HepG2 (cell line): ENCODE results near the gene C10orf143. TPM values are rescaled to one million over a fixed set of nuclear protein-coding genes. Genes with fewer than 3 reads are reported as not detected.

Experiments used
- AGO2 ChIP-seq: fragments of 200-400 bp; formaldehyde crosslinking; optimal IDR thresholded peaks from 2 replicates; pipeline ENCODE3; 2017; ENCODE audit warnings: mild to moderate bottlenecking, low read depth, low read length, moderate library complexity
- GABPA ChIP-seq, 2 experiments: IDR thresholded peaks; 2 replicates each; pipeline ENCODE4 v1.6.1; 2011 to 2016; ENCODE audit warnings: low read depth in 2 of 2, low read length in 1 of 2, missing biosample characterization in 1 of 2, missing genetic modification characterization in 1 of 2
- HNRNPH1 ChIP-seq: fragments of 200-400 bp; formaldehyde crosslinking; optimal IDR thresholded peaks from 2 replicates; pipeline ENCODE3; 2017; ENCODE audit warnings: mild to moderate bottlenecking, low read depth, low read length
- HOXA7 ChIP-seq: sonication (generic); formaldehyde crosslinking; IDR thresholded peaks from 2 replicates; pipeline ENCODE4 v1.8.1; 2022; ENCODE audit warnings: mild to moderate bottlenecking, missing genetic modification reagents, moderate library complexity
- HOXD1 ChIP-seq: sonication (generic); formaldehyde crosslinking; IDR thresholded peaks from 2 replicates; pipeline ENCODE4 v1.5.0; 2020; ENCODE audit warnings: missing genetic modification reagents
- JARID2 ChIP-seq: sonication (generic); formaldehyde crosslinking; IDR thresholded peaks from 2 replicates; pipeline ENCODE4 v1.8.1; 2023; ENCODE audit warnings: missing genetic modification reagents, inconsistent platforms; ENCODE audit not compliant: insufficient replicate concordance
- KLF11 ChIP-seq: IDR thresholded peaks from 2 replicates; pipeline ENCODE4 v1.6.1; 2016; ENCODE audit warnings: missing compliant biosample characterization
- KMT2B ChIP-seq: IDR thresholded peaks from 2 replicates; pipeline ENCODE4 v1.6.1; 2016; ENCODE audit warnings: missing genetic modification reagents, missing compliant biosample characterization
- NFIC ChIP-seq: IDR thresholded peaks from 2 replicates; pipeline ENCODE4 v1.6.1; 2012; ENCODE audit warnings: mild to moderate bottlenecking, low read length, inconsistent platforms
- PRMT3 ChIP-seq: sonication (generic); formaldehyde crosslinking; IDR thresholded peaks from 2 replicates; pipeline ENCODE4 v1.8.1; 2022; ENCODE audit warnings: low read depth, mild to moderate bottlenecking, moderate library complexity, missing genetic modification reagents, borderline replicate concordance
- RNF2 ChIP-seq: fragments of 450-650 bp; conservative IDR thresholded peaks from 2 replicates; pipeline ENCODE4 v1.6.1; 2016; ENCODE audit warnings: low read depth
- RORA ChIP-seq: sonication (generic); formaldehyde crosslinking; IDR thresholded peaks from 2 replicates; pipeline ENCODE4 v1.5.0; 2020; ENCODE audit warnings: mild to moderate bottlenecking, missing genetic modification reagents, moderate library complexity
- ZFP36L1 ChIP-seq: sonication (generic); formaldehyde crosslinking; IDR thresholded peaks from 2 replicates; pipeline ENCODE4 v1.8.0; 2022; ENCODE audit warnings: mild to moderate bottlenecking, missing genetic modification reagents, moderate library complexity
- ZNF33B ChIP-seq: sonication (generic); formaldehyde crosslinking; IDR thresholded peaks from 2 replicates; pipeline ENCODE4 v1.5.1; 2020; ENCODE audit warnings: mild to moderate bottlenecking, missing genetic modification reagents
- ZNF354B ChIP-seq: sonication (generic); formaldehyde crosslinking; IDR thresholded peaks from 2 replicates; pipeline ENCODE4 v1.8.0; 2022; ENCODE audit warnings: mild to moderate bottlenecking, missing genetic modification reagents
- ZNF652 ChIP-seq: IDR thresholded peaks from 2 replicates; pipeline ENCODE4 v1.6.1; 2016; ENCODE audit warnings: low read depth, borderline replicate concordance
- polyA plus RNA-seq, 8 experiments: library from polyadenylated mRNA; depleted of rRNA in 3 of 8; stranded (reverse) in 7 of 8; unstranded in 1 of 8; fragments of >200 nt; fragmentation: Illumina TruSeq in 4 of 8; extraction: Trizol in 4 of 8; gene quantifications; 2 replicates each; pipeline versions ENCODE4 v1.2.1 to v1.2.3, GENCODE V29; 2011 to 2016; ENCODE audit warnings: low read depth in 4 of 8, missing spikeins in 1 of 8, mixed read lengths in 1 of 8; ENCODE audit not compliant: insufficient read depth in 1 of 8
- total RNA-seq, 5 experiments: library from RNA; depleted of rRNA; stranded (reverse); fragments of >200 nt; fragmentation: Illumina TruSeq; extraction: Trizol; gene quantifications; 2 replicates each; pipeline ENCODE4 v1.2.3, GENCODE V29; 2016; ENCODE audit warnings: low read depth in 1 of 5
- TF ChIP-seq, protein P1 (sequence below): sonication (generic); formaldehyde crosslinking; IDR thresholded peaks from 2 replicates; pipeline ENCODE4 v1.5.1; 2020; ENCODE audit warnings: missing genetic modification reagents, mild to moderate bottlenecking, borderline replicate concordance
- TF ChIP-seq, protein P2 (sequence below): IDR thresholded peaks from 2 replicates; pipeline ENCODE4 v1.6.1; 2016
- TF ChIP-seq, protein P3 (sequence below), 2 experiments: sonication (generic) in 1 of 2; formaldehyde crosslinking in 1 of 2; IDR thresholded peaks; 2 replicates each; pipeline versions ENCODE4 v1.4.0 to v1.6.1; 2016 to 2020; ENCODE audit warnings: borderline replicate concordance in 1 of 2, low read depth in 1 of 2, mild to moderate bottlenecking in 1 of 2, missing genetic modification reagents in 1 of 2
- TF ChIP-seq, protein P4 (sequence below): fragments of 450-650 bp; IDR thresholded peaks from 2 replicates; pipeline ENCODE4 v1.6.1; 2017; ENCODE audit warnings: mild to moderate bottlenecking

Gene C10orf143
- total and polyA plus RNA-seq, 2 of the 13 experiments (the other 11 are each of a cell fraction or from before 2014, with no cell fraction given): 0.21 to 0.91 TPM

DNA sequence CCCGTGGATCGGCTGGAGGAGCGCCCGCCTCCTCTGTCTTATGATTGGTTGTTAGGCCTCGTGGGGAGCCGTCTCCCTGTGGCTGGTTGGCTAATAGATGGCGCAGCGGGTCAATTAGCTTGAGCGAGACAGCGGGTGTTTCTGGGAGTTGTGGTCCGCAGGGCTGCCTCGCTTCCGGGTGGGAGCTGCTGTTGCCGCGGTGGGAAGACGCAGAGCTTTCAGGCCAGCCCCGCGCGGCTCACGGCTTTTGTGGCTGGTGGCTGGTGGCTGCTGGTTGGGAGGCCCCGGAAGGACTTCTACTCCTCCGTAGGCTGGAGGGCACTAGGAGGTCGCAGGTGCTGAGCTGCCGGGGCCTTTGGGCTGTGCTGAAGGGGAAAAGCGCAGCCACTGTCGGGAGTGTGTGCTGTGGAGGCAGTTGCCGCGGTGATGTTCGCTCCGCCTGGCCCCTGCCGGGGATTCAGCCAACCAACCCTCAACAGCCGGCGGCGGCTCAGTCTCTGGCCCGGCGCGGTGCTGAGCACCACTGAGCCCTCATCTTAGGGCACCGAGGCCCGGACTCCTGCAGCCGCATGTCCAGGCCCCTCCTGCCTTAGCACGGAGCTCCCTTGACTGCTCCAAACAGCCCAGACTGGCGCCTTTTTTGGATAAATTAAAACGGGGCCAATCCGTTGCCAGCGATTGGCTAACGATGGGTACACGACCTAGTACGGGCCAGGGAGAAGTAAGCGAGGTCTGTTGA, 652 bp upstream of the C10orf143 start (continued):
- no peak for TF ChIP-seq HNRNPH1
- TF ChIP-seq, protein P1, sequence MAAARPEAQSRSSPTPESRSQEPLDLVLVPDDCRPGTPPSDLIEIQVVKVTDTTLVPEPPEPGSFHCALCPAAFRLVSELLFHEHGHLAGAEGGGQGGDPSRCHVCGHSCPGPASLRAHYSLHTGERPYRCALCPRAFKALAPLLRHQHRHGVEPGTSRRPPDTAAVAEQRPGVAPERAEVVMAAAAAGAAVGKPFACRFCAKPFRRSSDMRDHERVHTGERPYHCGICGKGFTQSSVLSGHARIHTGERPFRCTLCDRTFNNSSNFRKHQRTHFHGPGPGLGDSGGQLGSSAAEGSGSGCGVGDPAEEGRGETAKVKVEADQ: no peak
- TF ChIP-seq ZNF354B (CRISPR knock-in tag): no peak
- no peak for TF ChIP-seq ZNF33B (CRISPR knock-in tag)
- TF ChIP-seq, protein P2, sequence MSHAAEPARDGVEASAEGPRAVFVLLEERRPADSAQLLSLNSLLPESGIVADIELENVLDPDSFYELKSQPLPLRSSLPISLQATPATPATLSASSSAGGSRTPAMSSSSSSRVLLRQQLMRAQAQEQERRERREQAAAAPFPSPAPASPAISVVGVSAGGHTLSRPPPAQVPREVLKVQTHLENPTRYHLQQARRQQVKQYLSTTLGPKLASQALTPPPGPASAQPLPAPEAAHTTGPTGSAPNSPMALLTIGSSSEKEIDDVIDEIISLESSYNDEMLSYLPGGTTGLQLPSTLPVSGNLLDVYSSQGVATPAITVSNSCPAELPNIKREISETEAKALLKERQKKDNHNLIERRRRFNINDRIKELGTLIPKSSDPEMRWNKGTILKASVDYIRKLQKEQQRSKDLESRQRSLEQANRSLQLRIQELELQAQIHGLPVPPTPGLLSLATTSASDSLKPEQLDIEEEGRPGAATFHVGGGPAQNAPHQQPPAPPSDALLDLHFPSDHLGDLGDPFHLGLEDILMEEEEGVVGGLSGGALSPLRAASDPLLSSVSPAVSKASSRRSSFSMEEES (CRISPR knock-in tag): no peak
- TF ChIP-seq RNF2: 0 out of 2 replicates have a peak, but pooled peaks have one; percentile 53
- TF ChIP-seq KLF11 (CRISPR knock-in tag): no peak
- TF ChIP-seq, protein P3, sequence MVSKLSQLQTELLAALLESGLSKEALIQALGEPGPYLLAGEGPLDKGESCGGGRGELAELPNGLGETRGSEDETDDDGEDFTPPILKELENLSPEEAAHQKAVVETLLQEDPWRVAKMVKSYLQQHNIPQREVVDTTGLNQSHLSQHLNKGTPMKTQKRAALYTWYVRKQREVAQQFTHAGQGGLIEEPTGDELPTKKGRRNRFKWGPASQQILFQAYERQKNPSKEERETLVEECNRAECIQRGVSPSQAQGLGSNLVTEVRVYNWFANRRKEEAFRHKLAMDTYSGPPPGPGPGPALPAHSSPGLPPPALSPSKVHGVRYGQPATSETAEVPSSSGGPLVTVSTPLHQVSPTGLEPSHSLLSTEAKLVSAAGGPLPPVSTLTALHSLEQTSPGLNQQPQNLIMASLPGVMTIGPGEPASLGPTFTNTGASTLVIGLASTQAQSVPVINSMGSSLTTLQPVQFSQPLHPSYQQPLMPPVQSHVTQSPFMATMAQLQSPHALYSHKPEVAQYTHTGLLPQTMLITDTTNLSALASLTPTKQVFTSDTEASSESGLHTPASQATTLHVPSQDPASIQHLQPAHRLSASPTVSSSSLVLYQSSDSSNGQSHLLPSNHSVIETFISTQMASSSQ (IDR thresholded peaks at IDR 0.05; ENCODE audit: low read depth): no peak
- TF ChIP-seq, protein P3 (CRISPR knock-in tag; IDR thresholded peaks at IDR 0.05; ENCODE audit: borderline replicate concordance): no peak
- TF ChIP-seq ZFP36L1 (CRISPR knock-in tag): no peak
- TF ChIP-seq NFIC: no peak; the same call in 1 of the 2 replicates
- peak; percentile 71 for TF ChIP-seq AGO2
- TF ChIP-seq, protein P4, sequence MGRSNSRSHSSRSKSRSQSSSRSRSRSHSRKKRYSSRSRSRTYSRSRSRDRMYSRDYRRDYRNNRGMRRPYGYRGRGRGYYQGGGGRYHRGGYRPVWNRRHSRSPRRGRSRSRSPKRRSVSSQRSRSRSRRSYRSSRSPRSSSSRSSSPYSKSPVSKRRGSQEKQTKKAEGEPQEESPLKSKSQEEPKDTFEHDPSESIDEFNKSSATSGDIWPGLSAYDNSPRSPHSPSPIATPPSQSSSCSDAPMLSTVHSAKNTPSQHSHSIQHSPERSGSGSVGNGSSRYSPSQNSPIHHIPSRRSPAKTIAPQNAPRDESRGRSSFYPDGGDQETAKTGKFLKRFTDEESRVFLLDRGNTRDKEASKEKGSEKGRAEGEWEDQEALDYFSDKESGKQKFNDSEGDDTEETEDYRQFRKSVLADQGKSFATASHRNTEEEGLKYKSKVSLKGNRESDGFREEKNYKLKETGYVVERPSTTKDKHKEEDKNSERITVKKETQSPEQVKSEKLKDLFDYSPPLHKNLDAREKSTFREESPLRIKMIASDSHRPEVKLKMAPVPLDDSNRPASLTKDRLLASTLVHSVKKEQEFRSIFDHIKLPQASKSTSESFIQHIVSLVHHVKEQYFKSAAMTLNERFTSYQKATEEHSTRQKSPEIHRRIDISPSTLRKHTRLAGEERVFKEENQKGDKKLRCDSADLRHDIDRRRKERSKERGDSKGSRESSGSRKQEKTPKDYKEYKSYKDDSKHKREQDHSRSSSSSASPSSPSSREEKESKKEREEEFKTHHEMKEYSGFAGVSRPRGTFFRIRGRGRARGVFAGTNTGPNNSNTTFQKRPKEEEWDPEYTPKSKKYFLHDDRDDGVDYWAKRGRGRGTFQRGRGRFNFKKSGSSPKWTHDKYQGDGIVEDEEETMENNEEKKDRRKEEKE: no peak
- TF ChIP-seq KMT2B (CRISPR knock-in tag): 0 out of 2 replicates have a peak, but pooled peaks have one; percentile 8
- TF ChIP-seq GABPA (IDR thresholded peaks at IDR 0.05; ENCODE audit: low read depth, low read length): peak; percentile 54
- TF ChIP-seq GABPA (CRISPR knock-in tag; IDR thresholded peaks at IDR 0.05; ENCODE audit: low read depth): peak; percentile 86
- no peak for TF ChIP-seq PRMT3
- TF ChIP-seq JARID2 (CRISPR knock-in tag): no peak
- 0 out of 2 replicates have a peak, but pooled peaks have one; percentile 48 for TF ChIP-seq HOXD1
- TF ChIP-seq RORA (CRISPR knock-in tag): no peak
- TF ChIP-seq ZNF652 (CRISPR knock-in tag): no peak
- no peak for TF ChIP-seq HOXA7 (CRISPR knock-in tag)
